HepG2 (cell line): Measurements from ENCODE around the gene STUB1. TPM values are rescaled to one million over a fixed set of nuclear protein-coding genes. Genes with fewer than 3 reads are reported as not detected.

Experiments used
- ATF7 ChIP-seq, 2 experiments: fragments of 450-650 bp in 1 of 2; sonication (generic) in 1 of 2; formaldehyde crosslinking in 1 of 2; IDR thresholded peaks; 2 replicates each; pipeline versions ENCODE4 v1.4.0 to v1.6.1; 2016 to 2020; ENCODE audit warnings: antibody characterized with exemption in 1 of 2, mild to moderate bottlenecking in 1 of 2, missing genetic modification reagents in 1 of 2
- CBX1 ChIP-seq: IDR thresholded peaks from one replicate; pipeline ENCODE4 v1.6.1; 2016; ENCODE audit warnings: antibody characterized with exemption, low read depth
- CCAR2 ChIP-seq: fragments of 200-400 bp; formaldehyde crosslinking; optimal IDR thresholded peaks from 2 replicates; pipeline ENCODE3; 2018; ENCODE audit warnings: low read depth, mild to moderate bottlenecking, low read length, moderate library complexity
- HHEX ChIP-seq: IDR thresholded peaks from 2 replicates; pipeline ENCODE4 v1.6.1; 2016; ENCODE audit warnings: control low read depth
- HMGA1 ChIP-seq: sonication (generic); formaldehyde crosslinking; conservative IDR thresholded peaks from 2 replicates; pipeline ENCODE4 v1.4.0; 2020; ENCODE audit warnings: missing genetic modification reagents
- HNRNPL ChIP-seq: fragments of 200-400 bp; formaldehyde crosslinking; IDR thresholded peaks from 2 replicates; pipeline ENCODE4 v1.6.1; 2017; ENCODE audit warnings: mild to moderate bottlenecking, low read depth, low read length
- LBX2 ChIP-seq: sonication (generic); formaldehyde crosslinking; IDR thresholded peaks from 2 replicates; pipeline ENCODE4 v1.5.0; 2020; ENCODE audit warnings: missing genetic modification reagents, mild to moderate bottlenecking, borderline replicate concordance
- MBNL3 ChIP-seq: fragments of 250-450 bp; sonication (Bioruptor Pico); conservative IDR thresholded peaks from 2 replicates; pipeline ENCODE4 v1.8.0; 2022; ENCODE audit warnings: mild to moderate bottlenecking, inconsistent platforms
- NFRKB ChIP-seq: fragments of 450-650 bp; IDR thresholded peaks from 2 replicates; pipeline ENCODE4 v1.6.1; 2017
- NR3C1 ChIP-seq: sonication (generic); formaldehyde crosslinking; IDR thresholded peaks from 2 replicates; pipeline ENCODE4 v1.4.0; 2020; ENCODE audit warnings: missing genetic modification reagents
- PAWR ChIP-seq: sonication (generic); formaldehyde crosslinking; IDR thresholded peaks from 2 replicates; pipeline ENCODE4 v1.4.0; 2020; ENCODE audit warnings: missing genetic modification reagents, mild to moderate bottlenecking, borderline replicate concordance
- SALL2 ChIP-seq: sonication (generic); formaldehyde crosslinking; IDR thresholded peaks from 2 replicates; pipeline ENCODE4 v1.8.1; 2023; ENCODE audit warnings: mild to moderate bottlenecking, missing genetic modification reagents, inconsistent platforms
- SIN3A ChIP-seq: IDR thresholded peaks from 2 replicates; pipeline ENCODE4 v1.6.1; 2011; ENCODE audit warnings: low read depth, mild to moderate bottlenecking, control low read depth, low read length, borderline replicate concordance
- SIX1 ChIP-seq: sonication (generic); formaldehyde crosslinking; IDR thresholded peaks from 2 replicates; pipeline ENCODE4 v1.4.0; 2020; ENCODE audit warnings: missing genetic modification reagents, borderline replicate concordance
- SMAD9 ChIP-seq: sonication (generic); formaldehyde crosslinking; IDR thresholded peaks from 2 replicates; pipeline ENCODE4 v1.5.1; 2020; ENCODE audit warnings: mild to moderate bottlenecking, missing genetic modification reagents
- SMARCE1 ChIP-seq: fragments of 450-650 bp; IDR thresholded peaks from 2 replicates; pipeline ENCODE4 v1.6.1; 2017; ENCODE audit warnings: borderline replicate concordance
- TOPORS ChIP-seq: sonication (generic); formaldehyde crosslinking; IDR thresholded peaks from 2 replicates; pipeline ENCODE4 v1.8.0; 2023; ENCODE audit warnings: mild to moderate bottlenecking, missing genetic modification reagents
- ZC3H4 ChIP-seq: sonication (generic); formaldehyde crosslinking; IDR thresholded peaks from 2 replicates; pipeline ENCODE4 v1.4.0; 2020; ENCODE audit warnings: missing genetic modification reagents, borderline replicate concordance
- ZFYVE20 ChIP-seq: sonication (generic); formaldehyde crosslinking; IDR thresholded peaks from 2 replicates; pipeline ENCODE4 v1.8.0; 2023; ENCODE audit warnings: low read depth, mild to moderate bottlenecking, moderate library complexity, missing genetic modification reagents, borderline replicate concordance
- ZNF121 ChIP-seq: sonication (generic); formaldehyde crosslinking; IDR thresholded peaks from 2 replicates; pipeline ENCODE4 v1.5.0; 2020; ENCODE audit warnings: mild to moderate bottlenecking, missing genetic modification reagents
- ZNF274 ChIP-seq: sonication (generic); formaldehyde crosslinking; IDR thresholded peaks from 2 replicates; pipeline ENCODE4 v1.5.1; 2020; ENCODE audit warnings: mild to moderate bottlenecking, missing genetic modification reagents
- ZNF326 ChIP-seq: sonication (generic); formaldehyde crosslinking; IDR thresholded peaks from 2 replicates; pipeline ENCODE4 v1.4.0; 2020; ENCODE audit warnings: missing genetic modification reagents, borderline replicate concordance
- ZNF552 ChIP-seq: sonication (generic); formaldehyde crosslinking; IDR thresholded peaks from 2 replicates; pipeline ENCODE4 v1.9.0; 2022; ENCODE audit warnings: missing genetic modification reagents, mild to moderate bottlenecking, borderline replicate concordance
- ZNF556 ChIP-seq: sonication (generic); formaldehyde crosslinking; IDR thresholded peaks from 2 replicates; pipeline ENCODE4 v1.4.0; 2020; ENCODE audit warnings: mild to moderate bottlenecking, missing genetic modification reagents, borderline replicate concordance
- ZNF562 ChIP-seq: sonication (generic); formaldehyde crosslinking; IDR thresholded peaks from 2 replicates; pipeline ENCODE4 v1.8.0; 2022; ENCODE audit warnings: missing genetic modification reagents, borderline replicate concordance
- ZNF83 ChIP-seq: sonication (generic); formaldehyde crosslinking; IDR thresholded peaks from 2 replicates; pipeline ENCODE4 v1.4.0; 2020; ENCODE audit warnings: missing genetic modification reagents, mild to moderate bottlenecking, borderline replicate concordance
- ZSCAN20 ChIP-seq: sonication (generic); formaldehyde crosslinking; IDR thresholded peaks from 2 replicates; pipeline ENCODE4 v1.4.0; 2020; ENCODE audit warnings: missing genetic modification reagents, mild to moderate bottlenecking, borderline replicate concordance
- polyA plus RNA-seq, 8 experiments: library from polyadenylated mRNA; depleted of rRNA in 3 of 8; stranded (reverse) in 7 of 8; unstranded in 1 of 8; fragments of >200 nt; fragmentation: Illumina TruSeq in 4 of 8; extraction: Trizol in 4 of 8; gene quantifications; 2 replicates each; pipeline versions ENCODE4 v1.2.1 to v1.2.3, GENCODE V29; 2011 to 2016; ENCODE audit warnings: low read depth in 4 of 8, missing spikeins in 1 of 8, mixed read lengths in 1 of 8; ENCODE audit not compliant: insufficient read depth in 1 of 8
- total RNA-seq, 5 experiments: library from RNA; depleted of rRNA; stranded (reverse); fragments of >200 nt; fragmentation: Illumina TruSeq; extraction: Trizol; gene quantifications; 2 replicates each; pipeline ENCODE4 v1.2.3, GENCODE V29; 2016; ENCODE audit warnings: low read depth in 1 of 5
- TF ChIP-seq, protein P1 (sequence below): IDR thresholded peaks from 2 replicates; pipeline ENCODE4 v1.6.1; 2016; ENCODE audit warnings: missing genetic modification reagents, missing compliant biosample characterization
- TF ChIP-seq, protein P2 (sequence below): sonication (generic); formaldehyde crosslinking; IDR thresholded peaks from 2 replicates; pipeline ENCODE4 v1.4.0; 2020; ENCODE audit warnings: missing genetic modification reagents

The STUB1 gene
- total and polyA plus RNA-seq, 2 of the 13 experiments (the other 11 are each of a cell fraction or from before 2014, with no cell fraction given) = 52.9 to 78.2 TPM

DNA sequence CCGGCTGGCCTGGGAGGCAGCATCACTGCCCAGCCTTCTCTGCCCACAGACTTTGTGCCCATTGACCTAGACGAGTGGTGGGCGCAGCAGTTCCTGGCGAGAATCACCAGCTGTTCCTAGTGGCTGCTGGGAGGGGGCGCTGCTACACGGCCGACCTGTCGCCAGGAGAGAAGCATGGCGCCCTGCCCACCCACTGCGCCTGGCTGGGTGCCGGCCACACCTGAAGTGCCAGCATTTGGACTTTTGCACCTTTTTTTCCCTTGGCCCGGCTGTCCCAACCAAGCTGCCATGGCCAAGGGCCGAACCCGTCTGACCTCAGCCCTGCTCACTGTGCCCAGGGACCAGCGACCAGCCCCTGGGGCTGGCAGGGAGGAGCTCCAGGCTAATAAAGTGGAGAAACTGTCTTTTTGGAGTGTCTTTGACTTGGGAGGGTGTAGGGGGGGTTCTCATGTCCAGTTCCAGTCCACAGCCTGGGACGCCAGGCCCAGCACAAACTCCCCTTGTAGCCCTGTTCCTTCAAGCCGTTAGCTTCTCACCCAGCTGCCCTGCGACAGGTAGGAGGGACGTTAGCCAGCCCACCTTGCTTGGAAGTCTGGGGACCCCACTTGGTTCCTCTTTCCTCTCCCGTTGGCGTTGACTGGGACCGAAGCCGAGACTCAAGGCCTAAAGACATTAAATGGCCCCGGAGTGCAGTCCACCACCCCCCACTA lies 32.0 kb upstream of the STUB1 start (continued):
- TF ChIP-seq ZC3H4 (CRISPR knock-in tag) = no peak
- no peak for TF ChIP-seq NFRKB
- no peak for TF ChIP-seq MBNL3 (CRISPR knock-in tag)
- TF ChIP-seq LBX2 (CRISPR knock-in tag) = no peak
- no peak for TF ChIP-seq ZNF556 (CRISPR knock-in tag)
- no peak for TF ChIP-seq ZNF552 (CRISPR knock-in tag)
- TF ChIP-seq SIX1 = no peak
- TF ChIP-seq HNRNPL = peak; percentile 99
- TF ChIP-seq, protein P1, sequence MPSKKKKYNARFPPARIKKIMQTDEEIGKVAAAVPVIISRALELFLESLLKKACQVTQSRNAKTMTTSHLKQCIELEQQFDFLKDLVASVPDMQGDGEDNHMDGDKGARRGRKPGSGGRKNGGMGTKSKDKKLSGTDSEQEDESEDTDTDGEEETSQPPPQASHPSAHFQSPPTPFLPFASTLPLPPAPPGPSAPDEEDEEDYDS (CRISPR knock-in tag) = 0 out of 2 replicates have a peak, but pooled peaks have one; percentile 35
- no peak for TF ChIP-seq ZNF274 (CRISPR knock-in tag)
- TF ChIP-seq HHEX (CRISPR knock-in tag) = no peak
- TF ChIP-seq ZNF121 (CRISPR knock-in tag) = no peak
- TF ChIP-seq ZNF562 (CRISPR knock-in tag) = no peak
- TF ChIP-seq, protein P2, sequence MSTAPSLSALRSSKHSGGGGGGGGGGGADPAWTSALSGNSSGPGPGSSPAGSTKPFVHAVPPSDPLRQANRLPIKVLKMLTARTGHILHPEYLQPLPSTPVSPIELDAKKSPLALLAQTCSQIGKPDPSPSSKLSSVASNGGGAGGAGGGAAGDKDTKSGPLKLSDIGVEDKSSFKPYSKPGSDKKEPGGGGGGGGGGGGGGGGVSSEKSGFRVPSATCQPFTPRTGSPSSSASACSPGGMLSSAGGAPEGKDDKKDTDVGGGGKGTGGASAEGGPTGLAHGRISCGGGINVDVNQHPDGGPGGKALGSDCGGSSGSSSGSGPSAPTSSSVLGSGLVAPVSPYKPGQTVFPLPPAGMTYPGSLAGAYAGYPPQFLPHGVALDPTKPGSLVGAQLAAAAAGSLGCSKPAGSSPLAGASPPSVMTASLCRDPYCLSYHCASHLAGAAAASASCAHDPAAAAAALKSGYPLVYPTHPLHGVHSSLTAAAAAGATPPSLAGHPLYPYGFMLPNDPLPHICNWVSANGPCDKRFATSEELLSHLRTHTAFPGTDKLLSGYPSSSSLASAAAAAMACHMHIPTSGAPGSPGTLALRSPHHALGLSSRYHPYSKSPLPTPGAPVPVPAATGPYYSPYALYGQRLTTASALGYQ (CRISPR knock-in tag) = no peak
- no peak for TF ChIP-seq SMAD9 (CRISPR knock-in tag)
- TF ChIP-seq ZFYVE20 (CRISPR knock-in tag) = no peak
- no peak for TF ChIP-seq NR3C1 (CRISPR knock-in tag)
- TF ChIP-seq HMGA1 = no peak
- no peak for TF ChIP-seq SALL2 (CRISPR knock-in tag)
- no peak for TF ChIP-seq TOPORS
- no peak for TF ChIP-seq SMARCE1
- TF ChIP-seq ZNF83 (CRISPR knock-in tag) = no peak
- no peak for TF ChIP-seq PAWR (CRISPR knock-in tag)
- TF ChIP-seq SIN3A = no peak
- no peak for TF ChIP-seq CBX1
- TF ChIP-seq ATF7 (IDR thresholded peaks at IDR 0.05) = no peak
- no peak for TF ChIP-seq ATF7 (CRISPR knock-in tag; IDR thresholded peaks at IDR 0.05)
- TF ChIP-seq ZNF326 (CRISPR knock-in tag) = no peak
- no peak for TF ChIP-seq ZSCAN20 (CRISPR knock-in tag)
- TF ChIP-seq CCAR2 = no peak
